ENCODE data around the gene MAGEB2.

MAGEB2 gene

GRCh38 chrX:30248854-30249253, 33.5 kb downstream of the MAGEB2 start:
- Histone ChIP-seq H2AFZ (ENCODE audit: low read length) (no peak overlapping the region), H3K9ac (ENCODE audit: low read depth, low read length, poor library complexity) (no peak overlapping the region), H2BK5ac (ENCODE audit: low read length) (no peak overlapping the region), H3K18ac (ENCODE audit: low read length) (no peak overlapping the region), H2BK120ac (ENCODE audit: low read depth, low read length) (no peak overlapping the region), H4K91ac (ENCODE audit: low read depth, low read length, poor library complexity) (no peak overlapping the region), H3K79me1 (ENCODE audit: low read depth, low read length) (no peaks in the 10 kb centered on the region), H3K9me3 (replicated peaks in 1 of 2; ENCODE audit: control insufficient read depth in 2 of 2, insufficient read depth in 1 of 2, low read depth in 1 of 2, low read length in 2 of 2) (no peaks in the 10 kb centered on the region), H3K23ac (ENCODE audit: low read depth, low read length, poor library complexity) (no peak overlapping the region), H3K27ac (replicated peaks; ENCODE audit: low read length) (no peak overlapping the region), H3K4me2 (ENCODE audit: insufficient read depth, low read length, poor library complexity, severe bottlenecking) (no peak overlapping the region), H3K36me3 (replicated peaks in 1 of 2; ENCODE audit: control insufficient read depth in 2 of 2, insufficient read depth in 2 of 2, low read length in 2 of 2) (no peaks in the 10 kb centered on the region), H2BK12ac (ENCODE audit: low read length) (no peak overlapping the region), H3K14ac (ENCODE audit: low read length) (no peak overlapping the region), H3K4me1 (ENCODE audit: control insufficient read depth in 2 of 2, insufficient read depth in 1 of 2, low read depth in 1 of 2, low read length in 2 of 2) (no peaks in the 10 kb centered on the region), H4K8ac (ENCODE audit: low read depth, low read length) (no peak overlapping the region), H2BK15ac (ENCODE audit: low read length) (no peak overlapping the region), H3K4me3 (ENCODE audit: low read length in 2 of 2) (no peak overlapping the region), H3K27me3 (ENCODE audit: control insufficient read depth in 3 of 3, insufficient read depth in 3 of 3, low read depth in 1 of 3, low read length in 3 of 3) (no peaks in the 10 kb centered on the region), H3K4ac (ENCODE audit: low read length) (no peak overlapping the region), H2AK5ac (ENCODE audit: low read depth, low read length) (no peak overlapping the region)
- DNase-seq (ENCODE audit: low spot score): no peak
- WGBS, 2 donors (ENCODE audit: extremely low coverage in 2 of 2, insufficient read length in 2 of 2, insufficient replicate concordance in 1 of 2): no CpG with 5 or more reads among the region's 4 CpGs

DNA sequence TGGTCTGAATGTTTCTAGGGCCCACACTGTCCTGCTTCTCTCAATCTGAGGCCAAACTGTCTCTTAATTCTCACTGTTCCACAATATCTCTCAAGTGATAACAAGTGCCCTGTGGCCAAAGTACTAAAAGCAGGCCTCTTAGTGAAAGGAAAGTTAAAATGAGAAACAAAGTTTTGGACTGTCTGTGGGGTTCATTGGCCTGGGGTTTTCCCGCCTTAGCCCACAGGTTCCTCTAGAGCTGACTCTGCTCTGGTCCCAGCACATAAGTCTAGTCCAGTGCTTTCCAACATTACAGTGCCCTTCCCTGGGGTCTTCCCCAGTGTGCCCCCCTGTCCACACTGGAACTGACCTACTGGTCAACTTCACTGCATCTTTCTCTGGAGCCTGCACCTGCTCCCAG, 37.9 kb downstream of the MAGEB2 start:
- H3K4me1 ChIP-seq (ENCODE audit: control insufficient read depth in 2 of 2, insufficient read depth in 1 of 2, low read depth in 1 of 2, low read length in 2 of 2): no peaks in the 10 kb centered on the region
- H3K9me3 ChIP-seq (replicated peaks in 1 of 2; ENCODE audit: control insufficient read depth in 2 of 2, insufficient read depth in 1 of 2, low read depth in 1 of 2, low read length in 2 of 2): peaks cover 0 to 2% of the 10 kb centered on the region in 2 donors
- H4K8ac ChIP-seq (ENCODE audit: low read depth, low read length): no peak overlapping the region
- no peak overlapping the region for H3K23ac ChIP-seq (ENCODE audit: low read depth, low read length, poor library complexity)
- no peaks in the 10 kb centered on the region for H3K27me3 ChIP-seq (ENCODE audit: control insufficient read depth in 3 of 3, insufficient read depth in 3 of 3, low read depth in 1 of 3, low read length in 3 of 3)
- H3K14ac ChIP-seq (ENCODE audit: low read length): no peak overlapping the region
- H2AK5ac ChIP-seq (ENCODE audit: low read depth, low read length): no peak overlapping the region
- no peak overlapping the region for H4K91ac ChIP-seq (ENCODE audit: low read depth, low read length, poor library complexity)
- no peak overlapping the region for H3K9ac ChIP-seq (ENCODE audit: low read depth, low read length, poor library complexity)
- no peaks in the 10 kb centered on the region for H3K36me3 ChIP-seq (replicated peaks in 1 of 2; ENCODE audit: control insufficient read depth in 2 of 2, insufficient read depth in 2 of 2, low read length in 2 of 2)
- no peak overlapping the region for H3K4me2 ChIP-seq (ENCODE audit: insufficient read depth, low read length, poor library complexity, severe bottlenecking)
- no peak overlapping the region for H3K4ac ChIP-seq (ENCODE audit: low read length)
- no peaks in the 10 kb centered on the region for H3K79me1 ChIP-seq (ENCODE audit: low read depth, low read length)
- H2BK120ac ChIP-seq (ENCODE audit: low read depth, low read length): no peak overlapping the region
- no CpG with 5 or more reads among the region's 1 CpG for WGBS, 2 donors (ENCODE audit: extremely low coverage in 2 of 2, insufficient read length in 2 of 2, insufficient replicate concordance in 1 of 2)
- H3K27ac ChIP-seq (replicated peaks; ENCODE audit: low read length): no peak overlapping the region
- H2AFZ ChIP-seq (ENCODE audit: low read length): no peak overlapping the region
- no peak overlapping the region for H2BK12ac ChIP-seq (ENCODE audit: low read length)
- H3K4me3 ChIP-seq (ENCODE audit: low read length in 2 of 2): no peak overlapping the region
- H2BK15ac ChIP-seq (ENCODE audit: low read length): no peak overlapping the region
- no peak for DNase-seq (ENCODE audit: low spot score)
- no peak overlapping the region for H2BK5ac ChIP-seq (ENCODE audit: low read length)
- H3K18ac ChIP-seq (ENCODE audit: low read length): no peak overlapping the region

DNA sequence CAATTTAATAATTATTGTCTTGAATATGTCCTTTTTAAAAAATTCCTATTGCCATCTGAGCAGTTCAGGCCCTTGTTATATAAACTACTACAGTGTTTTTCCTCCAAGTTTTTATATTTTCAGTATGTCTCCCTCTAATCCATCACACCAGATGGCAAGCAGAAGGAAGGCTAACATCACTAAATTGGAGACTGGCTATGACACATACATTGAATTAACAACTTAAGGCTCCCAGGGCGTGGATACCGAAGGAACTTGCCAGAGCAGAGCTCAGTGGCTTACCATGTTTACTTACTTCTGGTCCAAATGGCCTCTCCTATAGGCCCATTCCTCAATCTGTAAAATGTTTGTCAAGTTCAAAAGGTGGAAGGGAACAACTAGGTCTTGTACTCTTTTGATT, 44.6 kb downstream of the MAGEB2 start:
- DNase-seq (ENCODE audit: low spot score): no peak
- no peaks in the 10 kb centered on the region for H3K27me3 ChIP-seq (ENCODE audit: control insufficient read depth in 3 of 3, insufficient read depth in 3 of 3, low read depth in 1 of 3, low read length in 3 of 3)
- no peak overlapping the region for H4K8ac ChIP-seq (ENCODE audit: low read depth, low read length)
- no peak overlapping the region for H3K18ac ChIP-seq (ENCODE audit: low read length)
- no CpG with 5 or more reads among the region's 2 CpGs for WGBS, 2 donors (ENCODE audit: extremely low coverage in 2 of 2, insufficient read length in 2 of 2, insufficient replicate concordance in 1 of 2)
- H4K91ac ChIP-seq (ENCODE audit: low read depth, low read length, poor library complexity): no peak overlapping the region
- no peak overlapping the region for H3K4me2 ChIP-seq (ENCODE audit: insufficient read depth, low read length, poor library complexity, severe bottlenecking)
- no peak overlapping the region for H3K4ac ChIP-seq (ENCODE audit: low read length)
- H3K4me1 ChIP-seq (ENCODE audit: control insufficient read depth in 2 of 2, insufficient read depth in 1 of 2, low read depth in 1 of 2, low read length in 2 of 2): no peaks in the 10 kb centered on the region
- H2AK5ac ChIP-seq (ENCODE audit: low read depth, low read length): no peak overlapping the region
- no peak overlapping the region for H2BK15ac ChIP-seq (ENCODE audit: low read length)
- no peak overlapping the region for H3K4me3 ChIP-seq (ENCODE audit: low read length in 2 of 2)
- no peak overlapping the region for H2AFZ ChIP-seq (ENCODE audit: low read length)
- H3K14ac ChIP-seq (ENCODE audit: low read length): no peak overlapping the region
- no peak overlapping the region for H2BK12ac ChIP-seq (ENCODE audit: low read length)
- no peak overlapping the region for H3K27ac ChIP-seq (replicated peaks; ENCODE audit: low read length)
- H2BK5ac ChIP-seq (ENCODE audit: low read length): no peak overlapping the region
- no peak overlapping the region for H3K9ac ChIP-seq (ENCODE audit: low read depth, low read length, poor library complexity)
- no peaks in the 10 kb centered on the region for H3K9me3 ChIP-seq (replicated peaks in 1 of 2; ENCODE audit: control insufficient read depth in 2 of 2, insufficient read depth in 1 of 2, low read depth in 1 of 2, low read length in 2 of 2)
- H3K23ac ChIP-seq (ENCODE audit: low read depth, low read length, poor library complexity): no peak overlapping the region
- no peaks in the 10 kb centered on the region for H3K79me1 ChIP-seq (ENCODE audit: low read depth, low read length)
- H2BK120ac ChIP-seq (ENCODE audit: low read depth, low read length): no peak overlapping the region
- no peaks in the 10 kb centered on the region for H3K36me3 ChIP-seq (replicated peaks in 1 of 2; ENCODE audit: control insufficient read depth in 2 of 2, insufficient read depth in 2 of 2, low read length in 2 of 2)

- no peak overlapping the region for H2BK120ac ChIP-seq (ENCODE audit: low read depth, low read length)
- no peak overlapping the region for H2AK5ac ChIP-seq (ENCODE audit: low read depth, low read length)
- no peak overlapping the region for H4K91ac ChIP-seq (ENCODE audit: low read depth, low read length, poor library complexity)
- no peak for DNase-seq (ENCODE audit: low spot score)
- no peak overlapping the region for H3K14ac ChIP-seq (ENCODE audit: low read length)
- H3K27me3 ChIP-seq (ENCODE audit: control insufficient read depth in 3 of 3, insufficient read depth in 3 of 3, low read depth in 1 of 3, low read length in 3 of 3): no peaks in the 10 kb centered on the region
- H4K8ac ChIP-seq (ENCODE audit: low read depth, low read length): no peak overlapping the region
- no peak overlapping the region for H3K23ac ChIP-seq (ENCODE audit: low read depth, low read length, poor library complexity)
- no peak overlapping the region for H3K18ac ChIP-seq (ENCODE audit: low read length)
- no peaks in the 10 kb centered on the region for H3K36me3 ChIP-seq (replicated peaks in 1 of 2; ENCODE audit: control insufficient read depth in 2 of 2, insufficient read depth in 2 of 2, low read length in 2 of 2)
- no peaks in the 10 kb centered on the region for H3K4me1 ChIP-seq (ENCODE audit: control insufficient read depth in 2 of 2, insufficient read depth in 1 of 2, low read depth in 1 of 2, low read length in 2 of 2)
- no peak overlapping the region for H2BK15ac ChIP-seq (ENCODE audit: low read length)
- H2BK5ac ChIP-seq (ENCODE audit: low read length): no peak overlapping the region
- no peaks in the 10 kb centered on the region for H3K9me3 ChIP-seq (replicated peaks in 1 of 2; ENCODE audit: control insufficient read depth in 2 of 2, insufficient read depth in 1 of 2, low read depth in 1 of 2, low read length in 2 of 2)
- H3K27ac ChIP-seq (replicated peaks; ENCODE audit: low read length): no peak overlapping the region
- no peak overlapping the region for H3K4ac ChIP-seq (ENCODE audit: low read length)
- H3K4me3 ChIP-seq (ENCODE audit: low read length in 2 of 2): no peak overlapping the region
- no peak overlapping the region for H2BK12ac ChIP-seq (ENCODE audit: low read length)
- no peak overlapping the region for H2AFZ ChIP-seq (ENCODE audit: low read length)
- H3K4me2 ChIP-seq (ENCODE audit: insufficient read depth, low read length, poor library complexity, severe bottlenecking): no peak overlapping the region
- no peaks in the 10 kb centered on the region for H3K79me1 ChIP-seq (ENCODE audit: low read depth, low read length)
- no peak overlapping the region for H3K9ac ChIP-seq (ENCODE audit: low read depth, low read length, poor library complexity)
These were observed 45.6 kb downstream of the MAGEB2 start for GRCh38 chrX:30261012-30261411.
